ENCODE measurements around the gene RTP1.
A peak's percentile ranks its signal among the peaks of the same experiment; 100 is the strongest.
"Not testable (repeated sequence)": the region's sequence is repeated elsewhere in the genome, so short reads cannot be mapped to it uniquely, and the experiment has no call there.

The RTP1 gene

GRCh38 chr3:187198490-187198889 lies 1.2 kb downstream of the RTP1 start:
- no peak for DNase-seq (ENCODE audit: low read depth)

GRCh38 chr3:187199463-187200050 lies 2.3 kb downstream of the RTP1 start:
- DNase-seq (ENCODE audit: low read depth): not testable (repeated sequence)

- DNase-seq (ENCODE audit: low read depth): no peak
Observed at GRCh38 chr3:187205683-187206082, 8.4 kb downstream of the RTP1 start.

- no peak for DNase-seq (ENCODE audit: low read depth)
Observed at GRCh38 chr3:187207062-187207461, 9.8 kb downstream of the RTP1 start.

- no peak for DNase-seq (ENCODE audit: low read depth)
Observed at GRCh38 chr3:187207624-187208023, 10.3 kb downstream of the RTP1 start.

- DNase-seq (ENCODE audit: low read depth): peak; percentile 41
Observed at GRCh38 chr3:187208159-187208558, 10.9 kb downstream of the RTP1 start.

GRCh38 chr3:187209491-187209890 lies 12.2 kb downstream of the RTP1 start:
- no peak for DNase-seq (ENCODE audit: low read depth)

- DNase-seq (ENCODE audit: low read depth): no peak
Observed at GRCh38 chr3:187210091-187210490, 12.8 kb downstream of the RTP1 start.

- DNase-seq (ENCODE audit: low read depth): no peak
Observed at GRCh38 chr3:187210545-187211327, 13.4 kb downstream of the RTP1 start.

GRCh38 chr3:187211532-187212195 lies 14.4 kb downstream of the RTP1 start:
- DNase-seq (ENCODE audit: low read depth): peak; percentile 48

- DNase-seq (ENCODE audit: low read depth): no peak
Observed at GRCh38 chr3:187212196-187212545, 14.9 kb downstream of the RTP1 start.

- DNase-seq (ENCODE audit: low read depth): no peak
Observed at GRCh38 chr3:187212705-187213104, 15.4 kb downstream of the RTP1 start.

GRCh38 chr3:187213616-187214015 lies 16.3 kb downstream of the RTP1 start:
- no peak for DNase-seq (ENCODE audit: low read depth)

- no peak for DNase-seq (ENCODE audit: low read depth)
Observed at GRCh38 chr3:187215460-187215859, 18.2 kb downstream of the RTP1 start.

- no peak for DNase-seq (ENCODE audit: low read depth)
Observed at GRCh38 chr3:187222801-187223200, 25.5 kb downstream of the RTP1 start.

- DNase-seq (ENCODE audit: low read depth): peak; percentile 50
Observed at GRCh38 chr3:187223799-187224198, 26.5 kb downstream of the RTP1 start.

- DNase-seq (ENCODE audit: low read depth): peak; percentile 91
Observed at GRCh38 chr3:187227658-187228258, 30.5 kb downstream of the RTP1 start.

- DNase-seq (ENCODE audit: low read depth): no peak
Observed at GRCh38 chr3:187228740-187229139, 31.5 kb downstream of the RTP1 start.

- no peak for DNase-seq (ENCODE audit: low read depth)
Observed at GRCh38 chr3:187230011-187230410, 32.7 kb downstream of the RTP1 start.

- DNase-seq (ENCODE audit: low read depth): peak; percentile 20
Observed at GRCh38 chr3:187236962-187237361, 39.7 kb downstream of the RTP1 start.

GRCh38 chr3:187237741-187238140 lies 40.5 kb downstream of the RTP1 start:
- DNase-seq (ENCODE audit: low read depth): no peak

GRCh38 chr3:187238239-187238638 lies 41.0 kb downstream of the RTP1 start:
- no peak for DNase-seq (ENCODE audit: low read depth)

GRCh38 chr3:187238835-187239234 lies 41.5 kb downstream of the RTP1 start:
- DNase-seq (ENCODE audit: low read depth): peak; percentile 76
